ENCODE results near the gene DPYSL4.

DPYSL4 gene

DNA sequence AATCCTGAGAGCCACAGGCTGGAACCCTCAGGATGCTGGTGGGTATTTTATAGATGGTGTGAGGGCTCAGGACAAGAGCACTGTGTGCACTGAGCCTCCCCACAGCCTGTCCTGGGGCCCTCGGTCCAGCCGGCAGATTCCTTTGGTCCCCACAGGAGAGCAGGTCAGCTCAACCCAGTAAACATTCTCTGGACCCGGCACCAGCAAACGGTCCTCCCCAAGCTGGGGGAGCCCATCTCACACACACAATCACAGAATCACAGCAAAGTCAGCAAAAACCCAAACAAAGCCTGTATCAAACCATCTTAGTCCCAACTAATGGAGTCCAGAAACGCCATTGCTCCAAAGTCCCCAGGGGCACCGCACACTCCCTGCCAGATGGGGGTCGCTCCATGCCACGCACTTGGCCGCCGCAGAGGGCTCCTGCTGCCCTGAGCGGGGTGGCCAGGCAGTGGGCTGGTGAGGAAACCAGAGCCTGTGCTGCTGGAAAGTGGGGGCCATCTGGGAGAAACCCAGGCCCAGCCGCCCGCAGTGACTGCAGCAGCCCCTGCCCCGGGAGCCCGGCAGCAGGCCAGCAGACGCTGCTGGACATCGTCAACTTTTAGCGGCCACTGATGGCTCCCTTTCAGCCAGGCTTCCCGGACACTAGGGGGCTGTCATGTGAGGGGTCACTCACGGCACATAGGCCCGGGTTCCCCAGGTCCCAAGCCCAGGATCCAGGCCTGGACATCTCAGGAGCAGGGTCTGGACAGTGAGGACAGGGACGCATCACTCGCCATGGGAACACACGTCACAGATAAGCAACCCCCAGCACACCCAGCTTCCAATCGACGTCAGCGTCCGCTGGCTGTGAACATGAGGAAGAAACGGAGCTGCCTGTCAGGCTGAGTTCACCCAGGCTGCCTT, 52.6 kb downstream of the DPYSL4 start:
- H3K4me3 ChIP-seq (ENCODE audit: low read depth, low read length) = no peak overlapping the region
- TF ChIP-seq, protein P1, sequence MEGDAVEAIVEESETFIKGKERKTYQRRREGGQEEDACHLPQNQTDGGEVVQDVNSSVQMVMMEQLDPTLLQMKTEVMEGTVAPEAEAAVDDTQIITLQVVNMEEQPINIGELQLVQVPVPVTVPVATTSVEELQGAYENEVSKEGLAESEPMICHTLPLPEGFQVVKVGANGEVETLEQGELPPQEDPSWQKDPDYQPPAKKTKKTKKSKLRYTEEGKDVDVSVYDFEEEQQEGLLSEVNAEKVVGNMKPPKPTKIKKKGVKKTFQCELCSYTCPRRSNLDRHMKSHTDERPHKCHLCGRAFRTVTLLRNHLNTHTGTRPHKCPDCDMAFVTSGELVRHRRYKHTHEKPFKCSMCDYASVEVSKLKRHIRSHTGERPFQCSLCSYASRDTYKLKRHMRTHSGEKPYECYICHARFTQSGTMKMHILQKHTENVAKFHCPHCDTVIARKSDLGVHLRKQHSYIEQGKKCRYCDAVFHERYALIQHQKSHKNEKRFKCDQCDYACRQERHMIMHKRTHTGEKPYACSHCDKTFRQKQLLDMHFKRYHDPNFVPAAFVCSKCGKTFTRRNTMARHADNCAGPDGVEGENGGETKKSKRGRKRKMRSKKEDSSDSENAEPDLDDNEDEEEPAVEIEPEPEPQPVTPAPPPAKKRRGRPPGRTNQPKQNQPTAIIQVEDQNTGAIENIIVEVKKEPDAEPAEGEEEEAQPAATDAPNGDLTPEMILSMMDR (IDR thresholded peaks at IDR 0.05; ENCODE audit: borderline replicate concordance, insufficient read depth, low read depth, low read length) = no peak

DNA sequence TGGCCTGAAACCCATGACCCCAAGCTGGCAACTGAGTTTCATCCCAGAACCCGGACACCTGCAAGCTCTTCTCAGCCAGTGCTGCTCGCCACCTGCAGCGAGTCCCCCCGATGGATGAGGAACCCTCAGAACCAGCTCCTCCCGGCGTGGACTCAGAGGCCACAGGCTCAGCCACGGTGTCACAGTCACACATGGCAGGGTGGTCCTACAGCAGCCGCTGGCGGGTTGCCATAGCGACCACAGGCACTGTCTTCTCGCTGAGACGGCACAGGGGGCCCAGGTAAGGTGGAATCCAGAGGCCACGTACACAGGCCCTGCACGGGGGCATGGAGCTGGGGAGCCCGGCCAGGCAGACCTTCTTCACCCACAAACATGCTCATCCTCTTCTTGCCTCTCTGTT, 53.4 kb downstream of the DPYSL4 start:
- TF ChIP-seq, protein P1 (IDR thresholded peaks at IDR 0.05; ENCODE audit: borderline replicate concordance, insufficient read depth, low read depth, low read length) = no peak
- no peak overlapping the region for H3K4me3 ChIP-seq (ENCODE audit: low read depth, low read length)

DNA sequence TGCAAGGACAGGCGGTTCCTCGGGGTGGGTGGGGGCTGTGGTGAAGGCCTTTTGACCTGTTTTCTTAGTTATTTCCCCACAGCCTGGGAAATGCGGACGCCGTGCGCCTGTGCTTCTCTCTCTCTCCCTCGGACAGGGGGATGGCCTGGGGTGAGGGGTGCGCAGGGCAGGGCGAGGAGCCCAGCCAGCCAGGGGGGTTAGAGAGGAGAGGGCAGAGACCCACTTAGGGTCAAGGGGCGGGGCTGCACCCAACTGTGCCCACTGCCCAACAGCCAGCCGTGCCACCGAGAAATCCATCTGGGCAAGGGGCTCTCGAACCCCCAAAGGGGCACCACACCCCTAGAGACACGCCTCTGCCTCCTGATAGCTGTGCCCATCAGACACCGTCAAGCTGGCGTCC, 53.8 kb downstream of the DPYSL4 start:
- TF ChIP-seq, protein P1 (IDR thresholded peaks at IDR 0.05; ENCODE audit: borderline replicate concordance, insufficient read depth, low read depth, low read length) = no peak
- H3K4me3 ChIP-seq (ENCODE audit: low read depth, low read length) = no peak overlapping the region

DNA sequence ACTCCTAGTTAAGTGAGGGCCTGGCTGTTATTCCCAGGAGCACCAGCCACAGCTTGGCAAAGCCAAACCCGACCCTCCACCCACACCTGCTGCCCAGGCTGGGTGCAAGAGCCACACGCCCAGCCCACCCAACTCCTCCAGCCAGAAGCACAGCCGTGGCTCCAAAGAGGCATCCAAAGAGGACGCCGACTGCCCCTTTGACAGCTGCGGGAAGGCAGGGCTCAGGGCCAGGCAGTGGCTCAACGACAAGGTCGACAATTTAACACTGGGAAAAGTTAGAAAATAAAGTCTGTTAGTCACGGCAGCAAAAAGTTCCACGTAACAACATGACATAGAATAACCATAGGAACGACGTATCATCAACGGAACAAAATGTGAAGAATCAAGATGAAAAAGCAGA, 54.3 kb downstream of the DPYSL4 start:
- TF ChIP-seq, protein P1 (IDR thresholded peaks at IDR 0.05; ENCODE audit: borderline replicate concordance, insufficient read depth, low read depth, low read length) = no peak
- H3K4me3 ChIP-seq (ENCODE audit: low read depth, low read length) = no peak overlapping the region

DNA sequence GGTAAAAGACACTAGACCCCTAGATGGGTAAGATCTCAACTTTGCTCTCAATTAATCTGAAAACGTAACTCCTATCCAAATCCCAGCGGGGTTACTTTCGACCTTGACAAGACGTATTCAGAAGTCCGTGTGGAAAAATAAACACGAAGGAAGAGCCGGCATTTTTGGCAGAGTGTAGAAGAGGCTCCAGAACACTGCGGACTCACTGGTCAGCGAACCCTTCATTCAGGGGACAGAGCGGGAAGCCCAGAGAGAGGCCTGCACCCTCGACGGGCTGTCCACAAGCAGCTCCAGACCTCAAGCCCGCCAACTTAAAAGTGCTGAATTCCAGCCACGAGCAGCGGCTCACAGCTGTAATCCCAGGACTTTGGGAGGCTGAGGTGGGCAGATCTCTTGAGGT, 54.7 kb downstream of the DPYSL4 start:
- TF ChIP-seq, protein P1 (IDR thresholded peaks at IDR 0.05; ENCODE audit: borderline replicate concordance, insufficient read depth, low read depth, low read length) = no peak
- no peak overlapping the region for H3K4me3 ChIP-seq (ENCODE audit: low read depth, low read length)

DNA sequence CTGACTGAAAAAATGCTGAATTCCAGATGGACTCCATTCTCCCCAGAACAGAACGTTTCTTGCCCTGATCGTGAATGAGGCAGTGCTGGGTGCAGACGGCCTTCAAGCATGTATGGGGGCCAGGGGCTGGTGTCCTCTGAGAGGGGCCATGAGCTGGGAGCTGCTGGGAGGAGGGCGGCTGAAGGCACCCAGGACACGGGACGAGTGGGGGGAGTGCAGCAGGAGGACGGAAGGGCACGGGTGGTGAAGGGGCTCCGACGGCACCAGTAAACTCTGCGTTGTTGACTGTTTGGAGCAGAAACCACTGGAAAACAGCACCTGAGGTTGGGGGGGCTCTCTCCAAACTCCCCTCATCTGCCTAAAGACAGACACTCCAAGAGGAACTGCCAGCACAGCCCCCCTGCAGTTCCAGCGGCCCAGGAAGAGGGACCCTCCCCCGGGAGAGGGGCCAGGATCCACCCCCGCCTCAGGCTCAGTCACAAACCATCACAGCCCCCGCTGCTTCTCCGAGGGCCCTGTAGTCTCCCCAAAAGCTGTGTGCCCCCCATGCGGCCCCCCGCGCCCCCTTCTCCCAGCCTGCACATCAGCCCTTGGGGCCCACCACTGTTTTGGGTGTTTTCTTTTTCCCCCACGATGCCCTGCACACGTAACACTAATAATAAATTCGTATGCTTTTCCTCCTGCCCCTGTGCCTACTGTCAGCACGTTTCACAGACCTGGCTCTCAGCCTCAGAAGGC, 55.5 kb downstream of the DPYSL4 start:
- H3K4me3 ChIP-seq (ENCODE audit: low read depth, low read length) = no peak overlapping the region
- TF ChIP-seq, protein P1 (IDR thresholded peaks at IDR 0.05; ENCODE audit: borderline replicate concordance, insufficient read depth, low read depth, low read length) = no peak

Measured in GM12875 (cell line).